HepG2 (cell line): ENCODE results near the gene IL27RA. TPM values are rescaled to one million over a fixed set of nuclear protein-coding genes. Genes with fewer than 3 reads are reported as not detected.

Source experiments
- AHR ChIP-seq: IDR thresholded peaks from 2 replicates; pipeline ENCODE4 v1.6.1; 2018; ENCODE audit warnings: missing genetic modification reagents, missing compliant biosample characterization
- ARNT ChIP-seq: fragments of 450-650 bp; IDR thresholded peaks from 2 replicates; pipeline ENCODE4 v1.6.1; 2017
- EEA1 ChIP-seq: sonication (generic); formaldehyde crosslinking; IDR thresholded peaks from 2 replicates; pipeline ENCODE4 v1.5.1; 2020; ENCODE audit warnings: mild to moderate bottlenecking, missing genetic modification reagents, borderline replicate concordance
- FLYWCH1 ChIP-seq: sonication (generic); formaldehyde crosslinking; IDR thresholded peaks from 2 replicates; pipeline ENCODE4 v1.8.1; 2023; ENCODE audit warnings: mild to moderate bottlenecking, missing genetic modification reagents
- IRF1 ChIP-seq: sonication (generic); formaldehyde crosslinking; IDR thresholded peaks from 2 replicates; pipeline ENCODE4 v1.4.0; 2020; ENCODE audit warnings: low read depth, mild to moderate bottlenecking, missing genetic modification reagents
- KDM4B ChIP-seq: sonication (generic); formaldehyde crosslinking; IDR thresholded peaks from 2 replicates; pipeline ENCODE4 v1.4.0; 2020; ENCODE audit warnings: missing genetic modification reagents
- MEF2D ChIP-seq: sonication (generic); formaldehyde crosslinking; IDR thresholded peaks from 2 replicates; pipeline ENCODE4 v1.5.1; 2020; ENCODE audit warnings: mild to moderate bottlenecking, missing genetic modification reagents
- MLLT10 ChIP-seq: sonication (generic); formaldehyde crosslinking; IDR thresholded peaks from 2 replicates; pipeline ENCODE4 v1.4.0; 2020; ENCODE audit warnings: missing genetic modification reagents
- MZF1 ChIP-seq: sonication (generic); formaldehyde crosslinking; IDR thresholded peaks from 2 replicates; pipeline ENCODE4 v1.8.1; 2023; ENCODE audit warnings: mild to moderate bottlenecking, missing genetic modification reagents, borderline replicate concordance
- NR1H2 ChIP-seq: sonication (generic); formaldehyde crosslinking; IDR thresholded peaks from 2 replicates; pipeline ENCODE4 v1.8.1; 2022; ENCODE audit warnings: low read depth, missing genetic modification reagents, borderline replicate concordance
- RAD21 ChIP-seq: fragments of 450-650 bp; formaldehyde crosslinking; IDR thresholded peaks from 2 replicates; pipeline ENCODE4 v1.5.0; 2020; ENCODE audit warnings: mild to moderate bottlenecking
- SP1 ChIP-seq, 2 experiments: fragments of 450-650 bp in 1 of 2; sonication (generic) in 1 of 2; formaldehyde crosslinking in 1 of 2; IDR thresholded peaks; 2 replicates each; pipeline versions ENCODE4 v1.4.0 to v1.6.1; 2016 to 2020; ENCODE audit warnings: missing genetic modification reagents in 1 of 2
- SP140L ChIP-seq: sonication (generic); formaldehyde crosslinking; IDR thresholded peaks from 2 replicates; pipeline ENCODE4 v1.4.0; 2020; ENCODE audit warnings: missing genetic modification reagents, borderline replicate concordance
- TBL1XR1 ChIP-seq: fragments of 150-350 bp; IDR thresholded peaks from 2 replicates; pipeline ENCODE4 v1.6.1; 2014; ENCODE audit warnings: borderline replicate concordance, low read length; ENCODE audit not compliant: partially characterized antibody
- ZBTB2 ChIP-seq: sonication (generic); formaldehyde crosslinking; IDR thresholded peaks from 2 replicates; pipeline ENCODE4 v1.8.0; 2022; ENCODE audit warnings: low read depth, missing genetic modification reagents
- ZBTB3 ChIP-seq: sonication (generic); formaldehyde crosslinking; IDR thresholded peaks from 2 replicates; pipeline ENCODE4 v1.4.0; 2020; ENCODE audit warnings: low read depth, mild to moderate bottlenecking, moderate library complexity, missing genetic modification reagents, borderline replicate concordance
- ZHX2 ChIP-seq, 2 experiments: sonication (generic) in 1 of 2; formaldehyde crosslinking in 1 of 2; IDR thresholded peaks; 2 replicates each; pipeline versions ENCODE4 v1.6.1 to v1.9.0; 2014 to 2022; ENCODE audit warnings: antibody characterized with exemption in 1 of 2, borderline replicate concordance in 1 of 2, inconsistent platforms in 1 of 2, low read depth in 1 of 2, missing genetic modification reagents in 1 of 2
- ZNF317 ChIP-seq: sonication (generic); formaldehyde crosslinking; IDR thresholded peaks from 2 replicates; pipeline ENCODE4 v1.5.0; 2020; ENCODE audit warnings: mild to moderate bottlenecking, missing genetic modification reagents
- ZNF350 ChIP-seq: sonication (generic); formaldehyde crosslinking; IDR thresholded peaks from 2 replicates; pipeline ENCODE4 v1.4.0; 2020; ENCODE audit warnings: mild to moderate bottlenecking, low read depth, missing genetic modification reagents, borderline replicate concordance
- ZNF614 ChIP-seq: IDR thresholded peaks from 2 replicates; pipeline ENCODE4 v1.6.1; 2018; ENCODE audit warnings: missing biosample characterization, missing genetic modification reagents, inconsistent platforms, borderline replicate concordance
- ZNF737 ChIP-seq: sonication (generic); formaldehyde crosslinking; IDR thresholded peaks from 2 replicates; pipeline ENCODE4 v1.5.0; 2020; ENCODE audit warnings: missing genetic modification reagents, mild to moderate bottlenecking, borderline replicate concordance
- polyA plus RNA-seq, 8 experiments: library from polyadenylated mRNA; depleted of rRNA in 3 of 8; stranded (reverse) in 7 of 8; unstranded in 1 of 8; fragments of >200 nt; fragmentation: Illumina TruSeq in 4 of 8; extraction: Trizol in 4 of 8; gene quantifications; 2 replicates each; pipeline versions ENCODE4 v1.2.1 to v1.2.3, GENCODE V29; 2011 to 2016; ENCODE audit warnings: low read depth in 4 of 8, missing spikeins in 1 of 8, mixed read lengths in 1 of 8; ENCODE audit not compliant: insufficient read depth in 1 of 8
- total RNA-seq, 5 experiments: library from RNA; depleted of rRNA; stranded (reverse); fragments of >200 nt; fragmentation: Illumina TruSeq; extraction: Trizol; gene quantifications; 2 replicates each; pipeline ENCODE4 v1.2.3, GENCODE V29; 2016; ENCODE audit warnings: low read depth in 1 of 5

The IL27RA gene
- total and polyA plus RNA-seq, 2 of the 13 experiments (the other 11 are each of a cell fraction or from before 2014, with no cell fraction given) = 3.5 to 8.1 TPM

GRCh38 chr19:14006766-14007562 lies 24.6 kb upstream of the IL27RA start (continued):
- TF ChIP-seq ZBTB3 (CRISPR knock-in tag) = no peak
- 0 out of 2 replicates have a peak, but pooled peaks have one; percentile 68 for TF ChIP-seq ZNF317 (CRISPR knock-in tag)
- no peak for TF ChIP-seq NR1H2
- 0 out of 2 replicates have a peak, but pooled peaks have one; percentile 34 for TF ChIP-seq AHR
- 0 out of 2 replicates have a peak, but pooled peaks have one; percentile 40 for TF ChIP-seq ZBTB2
- TF ChIP-seq MZF1 (CRISPR knock-in tag) = no peak
- no peak for TF ChIP-seq SP140L (CRISPR knock-in tag)
- no peak for TF ChIP-seq IRF1 (CRISPR knock-in tag)
- peak; percentile 78 for TF ChIP-seq MEF2D (CRISPR knock-in tag)
- TF ChIP-seq RAD21 = peak; percentile 33; the same call in 1 of the 2 replicates
- peak; percentile 97 for TF ChIP-seq ZHX2 (IDR thresholded peaks at IDR 0.05; ENCODE audit: low read depth)
- TF ChIP-seq ZHX2 (CRISPR knock-in tag; IDR thresholded peaks at IDR 0.05; ENCODE audit: borderline replicate concordance) = no peak
- peak; percentile 79 for TF ChIP-seq ZNF350 (CRISPR knock-in tag)
- TF ChIP-seq ARNT = no peak
- TF ChIP-seq SP1 (IDR thresholded peaks at IDR 0.05) = no peak
- no peak for TF ChIP-seq SP1 (CRISPR knock-in tag; IDR thresholded peaks at IDR 0.05)
- peak; percentile 89; the same call in 1 of the 2 replicates for TF ChIP-seq EEA1
- peak; percentile 75 for TF ChIP-seq ZNF614 (CRISPR knock-in tag)
- peak; percentile 71 for TF ChIP-seq KDM4B
- TF ChIP-seq TBL1XR1 = no peak
- no peak for TF ChIP-seq ZNF737 (CRISPR knock-in tag)
- no peak for TF ChIP-seq MLLT10 (CRISPR knock-in tag)
- no peak for TF ChIP-seq FLYWCH1
